ENCODE data around the gene BTBD9. TPM values are rescaled to one million over a fixed set of nuclear protein-coding genes. Genes with fewer than 3 reads are reported as not detected.

Gene BTBD9
- total and polyA plus RNA-seq, 4 donors = 8.7 to 73.9 (median 28.3) TPM

DNA sequence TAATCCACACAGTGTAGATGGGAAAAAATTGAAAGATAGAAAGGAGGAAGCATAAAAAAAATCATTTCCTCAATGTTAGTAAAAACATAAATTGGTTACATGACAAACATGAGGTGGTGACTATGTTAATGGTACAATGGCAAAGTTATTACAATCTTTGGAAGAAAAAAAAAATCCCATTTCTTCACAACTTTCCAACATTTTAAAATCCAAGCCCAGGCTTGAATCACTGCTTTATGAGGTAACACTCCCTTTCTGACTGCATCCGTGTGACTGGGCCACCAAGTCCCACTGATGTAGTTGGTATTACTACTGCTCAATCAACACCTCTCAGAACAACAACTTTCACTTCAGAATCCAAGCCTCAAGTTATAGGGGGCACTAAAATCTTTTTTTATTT lies 160.4 kb downstream of the BTBD9 start:
- peaks cover 0 to 18% (median 4%) of the 10 kb centered on the region in 5 donors for H3K4me1 ChIP-seq (ENCODE audit: control insufficient read depth in 5 of 5, insufficient read depth in 5 of 5, low read length in 5 of 5)

DNA sequence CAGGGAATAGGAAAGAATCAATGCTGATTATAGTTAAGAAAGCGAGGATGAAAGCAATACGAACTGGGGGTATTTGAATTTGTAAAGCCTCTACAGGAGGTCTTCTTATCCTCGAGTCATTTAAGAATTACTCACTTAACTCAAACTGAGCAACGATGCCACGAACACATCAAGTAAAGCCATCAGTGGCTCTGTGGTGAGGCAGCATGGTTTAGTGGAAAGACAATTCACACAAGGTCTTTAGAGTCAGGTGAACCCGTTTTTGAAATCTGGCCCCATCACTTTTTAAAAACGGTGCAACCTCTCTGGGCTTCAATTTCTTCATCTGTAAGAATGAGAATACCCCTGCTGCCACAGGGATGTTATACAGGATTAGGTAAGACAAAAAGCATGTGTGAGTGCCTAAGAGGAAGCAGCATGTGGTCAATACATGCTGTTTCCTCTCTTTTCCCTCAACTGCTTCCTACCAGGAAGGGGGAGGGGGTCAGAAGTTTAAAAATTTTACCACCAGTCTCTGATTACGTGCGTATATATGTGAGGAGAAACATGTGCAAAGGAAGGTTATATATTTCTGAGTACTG lies 162.0 kb downstream of the BTBD9 start:
- TF ChIP-seq, protein P1, sequence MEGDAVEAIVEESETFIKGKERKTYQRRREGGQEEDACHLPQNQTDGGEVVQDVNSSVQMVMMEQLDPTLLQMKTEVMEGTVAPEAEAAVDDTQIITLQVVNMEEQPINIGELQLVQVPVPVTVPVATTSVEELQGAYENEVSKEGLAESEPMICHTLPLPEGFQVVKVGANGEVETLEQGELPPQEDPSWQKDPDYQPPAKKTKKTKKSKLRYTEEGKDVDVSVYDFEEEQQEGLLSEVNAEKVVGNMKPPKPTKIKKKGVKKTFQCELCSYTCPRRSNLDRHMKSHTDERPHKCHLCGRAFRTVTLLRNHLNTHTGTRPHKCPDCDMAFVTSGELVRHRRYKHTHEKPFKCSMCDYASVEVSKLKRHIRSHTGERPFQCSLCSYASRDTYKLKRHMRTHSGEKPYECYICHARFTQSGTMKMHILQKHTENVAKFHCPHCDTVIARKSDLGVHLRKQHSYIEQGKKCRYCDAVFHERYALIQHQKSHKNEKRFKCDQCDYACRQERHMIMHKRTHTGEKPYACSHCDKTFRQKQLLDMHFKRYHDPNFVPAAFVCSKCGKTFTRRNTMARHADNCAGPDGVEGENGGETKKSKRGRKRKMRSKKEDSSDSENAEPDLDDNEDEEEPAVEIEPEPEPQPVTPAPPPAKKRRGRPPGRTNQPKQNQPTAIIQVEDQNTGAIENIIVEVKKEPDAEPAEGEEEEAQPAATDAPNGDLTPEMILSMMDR (IDR thresholded peaks at IDR 0.05; ENCODE audit: control extremely low read depth, extremely low read depth) = no peak
- Histone ChIP-seq H3K4me3 (no peak overlapping the region), H3K36me3 (ENCODE audit: control insufficient read depth in 4 of 4, insufficient read depth in 4 of 4, low read length in 4 of 4) (no peaks in the 10 kb centered on the region), H3K27me3 (ENCODE audit: control insufficient read depth in 3 of 3, insufficient read depth in 3 of 3, low read length in 2 of 3) (no peaks in the 10 kb centered on the region), H3K4me1 (ENCODE audit: control insufficient read depth in 5 of 5, insufficient read depth in 5 of 5, low read length in 5 of 5) (peaks cover 0 to 14% (median 4%) of the 10 kb centered on the region in 5 donors), H3K9me3 (ENCODE audit: control insufficient read depth in 4 of 4, insufficient read depth in 3 of 4, low read length in 3 of 4) (no peaks in the 10 kb centered on the region), H3K27ac (ENCODE audit: low read depth in 1 of 2, low read length in 1 of 2) (no peak overlapping the region), H3K9ac (ENCODE audit: insufficient read depth in 1 of 2, low read length in 2 of 2) (no peak overlapping the region)
- WGBS, 2 donors = 63 to 71% methylated on average over 9 of the region's 9 CpGs
- DNase-seq (no peak), ATAC-seq (ENCODE audit: insufficient read depth, low FRiP score) (no peak)

More for the DNA sequence above, 160.4 kb downstream of the BTBD9 start:
- Histone ChIP-seq H3K9me3 (ENCODE audit: control insufficient read depth in 4 of 4, insufficient read depth in 3 of 4, low read length in 3 of 4) (no peaks in the 10 kb centered on the region), H3K27me3 (ENCODE audit: control insufficient read depth in 3 of 3, insufficient read depth in 3 of 3, low read length in 2 of 3) (no peaks in the 10 kb centered on the region), H3K27ac (ENCODE audit: low read depth in 1 of 2, low read length in 1 of 2) (no peak overlapping the region), H3K4me3 (no peak overlapping the region), H3K36me3 (ENCODE audit: control insufficient read depth in 4 of 4, insufficient read depth in 4 of 4, low read length in 4 of 4) (no peaks in the 10 kb centered on the region), H3K9ac (ENCODE audit: insufficient read depth in 1 of 2, low read length in 2 of 2) (no peak overlapping the region)
- TF ChIP-seq, protein P1 (IDR thresholded peaks at IDR 0.05; ENCODE audit: control extremely low read depth, extremely low read depth) = no peak
- ATAC-seq (ENCODE audit: insufficient read depth, low FRiP score) (no peak), DNase-seq (no peak)
- 77 to 88% methylated on average over 1 of the region's 1 CpG for WGBS, 2 donors

DNA sequence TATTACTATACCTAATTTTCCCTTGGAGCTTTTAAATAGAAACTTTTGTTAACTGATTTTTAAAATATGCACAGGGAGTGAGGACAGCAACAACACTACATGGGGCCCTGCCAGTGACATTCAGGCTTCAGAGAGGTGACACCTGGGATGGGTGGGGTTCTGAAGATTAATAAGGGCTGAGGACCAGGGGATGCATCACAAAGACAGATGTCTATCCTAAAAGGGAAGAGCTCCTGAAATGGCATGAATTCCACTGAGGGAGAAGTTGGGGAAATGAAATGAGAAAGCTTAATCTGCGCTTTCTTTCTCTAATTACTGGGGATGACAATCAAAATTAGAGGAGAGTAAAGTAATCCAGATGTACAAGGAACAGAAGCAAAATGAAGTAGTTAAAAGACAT lies 162.8 kb downstream of the BTBD9 start:
- TF ChIP-seq, protein P1 (IDR thresholded peaks at IDR 0.05; ENCODE audit: control extremely low read depth, extremely low read depth) = no peak
- H3K27ac ChIP-seq (ENCODE audit: low read depth in 1 of 2, low read length in 1 of 2) = no peak overlapping the region
- no peak overlapping the region for H3K4me3 ChIP-seq
- H3K4me1 ChIP-seq (ENCODE audit: control insufficient read depth in 5 of 5, insufficient read depth in 5 of 5, low read length in 5 of 5) = peaks cover 0 to 7% (median 2%) of the 10 kb centered on the region in 5 donors
- H3K9ac ChIP-seq (ENCODE audit: insufficient read depth in 1 of 2, low read length in 2 of 2) = no peak overlapping the region
- ATAC-seq (ENCODE audit: insufficient read depth, low FRiP score) (no peak), DNase-seq (no peak)
- WGBS, 2 donors = 98 to 100% methylated on average over 1 of the region's 1 CpG
- H3K36me3 ChIP-seq (ENCODE audit: control insufficient read depth in 4 of 4, insufficient read depth in 4 of 4, low read length in 4 of 4) = no peaks in the 10 kb centered on the region
- no peaks in the 10 kb centered on the region for H3K27me3 ChIP-seq (ENCODE audit: control insufficient read depth in 3 of 3, insufficient read depth in 3 of 3, low read length in 2 of 3)
- H3K9me3 ChIP-seq (ENCODE audit: control insufficient read depth in 4 of 4, insufficient read depth in 3 of 4, low read length in 3 of 4) = no peaks in the 10 kb centered on the region

DNA sequence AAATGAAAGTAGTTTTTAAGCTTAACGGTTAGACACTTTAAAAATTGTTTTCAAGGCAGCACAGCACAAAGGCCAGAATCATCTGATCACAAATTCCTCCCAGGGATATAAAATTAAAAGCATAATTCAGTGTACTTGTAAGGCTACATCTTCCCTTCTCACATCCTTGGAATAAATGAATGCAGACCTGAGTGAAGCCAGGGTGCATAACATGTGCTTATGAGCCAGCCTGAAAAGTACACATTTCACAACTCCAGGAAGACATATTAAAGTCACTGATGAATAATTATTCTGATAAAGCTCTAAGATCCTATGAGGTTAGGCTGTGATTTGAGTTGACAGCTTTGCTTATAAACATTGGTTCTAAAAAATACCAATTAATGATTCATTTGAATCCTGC lies 163.6 kb downstream of the BTBD9 start:
- TF ChIP-seq, protein P1 (IDR thresholded peaks at IDR 0.05; ENCODE audit: control extremely low read depth, extremely low read depth) = no peak
- WGBS, 2 donors = 97 to 100% methylated on average over 1 of the region's 1 CpG
- H3K36me3 ChIP-seq (ENCODE audit: control insufficient read depth in 4 of 4, insufficient read depth in 4 of 4, low read length in 4 of 4) = no peaks in the 10 kb centered on the region
- H3K27me3 ChIP-seq (ENCODE audit: control insufficient read depth in 3 of 3, insufficient read depth in 3 of 3, low read length in 2 of 3) = no peaks in the 10 kb centered on the region
- peaks cover 0 to 2% (median 0%) of the 10 kb centered on the region in 5 donors for H3K4me1 ChIP-seq (ENCODE audit: control insufficient read depth in 5 of 5, insufficient read depth in 5 of 5, low read length in 5 of 5)
- DNase-seq = no peak
- H3K4me3 ChIP-seq = no peak overlapping the region
- H3K27ac ChIP-seq (ENCODE audit: low read depth in 1 of 2, low read length in 1 of 2) = no peak overlapping the region
- no peaks in the 10 kb centered on the region for H3K9me3 ChIP-seq (ENCODE audit: control insufficient read depth in 4 of 4, insufficient read depth in 3 of 4, low read length in 3 of 4)
- no peak overlapping the region for H3K9ac ChIP-seq (ENCODE audit: insufficient read depth in 1 of 2, low read length in 2 of 2)
- ATAC-seq (ENCODE audit: insufficient read depth, low FRiP score) = no peak
